Measurements from ENCODE around the gene SNX7. TPM values are rescaled to one million over a fixed set of nuclear protein-coding genes. Genes with fewer than 3 reads are reported as not detected.

The SNX7 gene
- total and polyA plus RNA-seq, 9 of the 15 experiments (the other 6 are each of a cell fraction or from before 2014, with no cell fraction given), result 0.09 TPM; not detected in 8

DNA sequence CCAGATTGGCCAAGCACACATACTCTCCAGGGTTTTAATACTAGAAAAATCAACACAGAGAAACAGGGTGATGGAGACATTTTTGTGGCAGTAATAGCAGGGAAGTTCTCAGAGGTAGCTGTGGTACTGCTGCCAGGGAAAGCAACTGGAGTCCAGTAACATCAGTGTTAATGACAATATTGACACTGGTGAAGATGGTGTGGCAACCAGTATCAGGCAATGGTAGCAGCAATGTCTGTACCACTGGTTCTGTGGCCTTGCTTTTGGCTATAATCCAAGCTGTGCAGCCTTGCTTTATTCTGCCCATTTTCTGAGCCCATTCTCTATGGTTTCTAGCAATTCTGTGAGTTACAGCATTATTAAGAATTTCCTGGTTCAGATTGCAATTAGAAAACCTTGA, 1.6 kb upstream of the SNX7 start (continued):
- TF ChIP-seq, protein P1, sequence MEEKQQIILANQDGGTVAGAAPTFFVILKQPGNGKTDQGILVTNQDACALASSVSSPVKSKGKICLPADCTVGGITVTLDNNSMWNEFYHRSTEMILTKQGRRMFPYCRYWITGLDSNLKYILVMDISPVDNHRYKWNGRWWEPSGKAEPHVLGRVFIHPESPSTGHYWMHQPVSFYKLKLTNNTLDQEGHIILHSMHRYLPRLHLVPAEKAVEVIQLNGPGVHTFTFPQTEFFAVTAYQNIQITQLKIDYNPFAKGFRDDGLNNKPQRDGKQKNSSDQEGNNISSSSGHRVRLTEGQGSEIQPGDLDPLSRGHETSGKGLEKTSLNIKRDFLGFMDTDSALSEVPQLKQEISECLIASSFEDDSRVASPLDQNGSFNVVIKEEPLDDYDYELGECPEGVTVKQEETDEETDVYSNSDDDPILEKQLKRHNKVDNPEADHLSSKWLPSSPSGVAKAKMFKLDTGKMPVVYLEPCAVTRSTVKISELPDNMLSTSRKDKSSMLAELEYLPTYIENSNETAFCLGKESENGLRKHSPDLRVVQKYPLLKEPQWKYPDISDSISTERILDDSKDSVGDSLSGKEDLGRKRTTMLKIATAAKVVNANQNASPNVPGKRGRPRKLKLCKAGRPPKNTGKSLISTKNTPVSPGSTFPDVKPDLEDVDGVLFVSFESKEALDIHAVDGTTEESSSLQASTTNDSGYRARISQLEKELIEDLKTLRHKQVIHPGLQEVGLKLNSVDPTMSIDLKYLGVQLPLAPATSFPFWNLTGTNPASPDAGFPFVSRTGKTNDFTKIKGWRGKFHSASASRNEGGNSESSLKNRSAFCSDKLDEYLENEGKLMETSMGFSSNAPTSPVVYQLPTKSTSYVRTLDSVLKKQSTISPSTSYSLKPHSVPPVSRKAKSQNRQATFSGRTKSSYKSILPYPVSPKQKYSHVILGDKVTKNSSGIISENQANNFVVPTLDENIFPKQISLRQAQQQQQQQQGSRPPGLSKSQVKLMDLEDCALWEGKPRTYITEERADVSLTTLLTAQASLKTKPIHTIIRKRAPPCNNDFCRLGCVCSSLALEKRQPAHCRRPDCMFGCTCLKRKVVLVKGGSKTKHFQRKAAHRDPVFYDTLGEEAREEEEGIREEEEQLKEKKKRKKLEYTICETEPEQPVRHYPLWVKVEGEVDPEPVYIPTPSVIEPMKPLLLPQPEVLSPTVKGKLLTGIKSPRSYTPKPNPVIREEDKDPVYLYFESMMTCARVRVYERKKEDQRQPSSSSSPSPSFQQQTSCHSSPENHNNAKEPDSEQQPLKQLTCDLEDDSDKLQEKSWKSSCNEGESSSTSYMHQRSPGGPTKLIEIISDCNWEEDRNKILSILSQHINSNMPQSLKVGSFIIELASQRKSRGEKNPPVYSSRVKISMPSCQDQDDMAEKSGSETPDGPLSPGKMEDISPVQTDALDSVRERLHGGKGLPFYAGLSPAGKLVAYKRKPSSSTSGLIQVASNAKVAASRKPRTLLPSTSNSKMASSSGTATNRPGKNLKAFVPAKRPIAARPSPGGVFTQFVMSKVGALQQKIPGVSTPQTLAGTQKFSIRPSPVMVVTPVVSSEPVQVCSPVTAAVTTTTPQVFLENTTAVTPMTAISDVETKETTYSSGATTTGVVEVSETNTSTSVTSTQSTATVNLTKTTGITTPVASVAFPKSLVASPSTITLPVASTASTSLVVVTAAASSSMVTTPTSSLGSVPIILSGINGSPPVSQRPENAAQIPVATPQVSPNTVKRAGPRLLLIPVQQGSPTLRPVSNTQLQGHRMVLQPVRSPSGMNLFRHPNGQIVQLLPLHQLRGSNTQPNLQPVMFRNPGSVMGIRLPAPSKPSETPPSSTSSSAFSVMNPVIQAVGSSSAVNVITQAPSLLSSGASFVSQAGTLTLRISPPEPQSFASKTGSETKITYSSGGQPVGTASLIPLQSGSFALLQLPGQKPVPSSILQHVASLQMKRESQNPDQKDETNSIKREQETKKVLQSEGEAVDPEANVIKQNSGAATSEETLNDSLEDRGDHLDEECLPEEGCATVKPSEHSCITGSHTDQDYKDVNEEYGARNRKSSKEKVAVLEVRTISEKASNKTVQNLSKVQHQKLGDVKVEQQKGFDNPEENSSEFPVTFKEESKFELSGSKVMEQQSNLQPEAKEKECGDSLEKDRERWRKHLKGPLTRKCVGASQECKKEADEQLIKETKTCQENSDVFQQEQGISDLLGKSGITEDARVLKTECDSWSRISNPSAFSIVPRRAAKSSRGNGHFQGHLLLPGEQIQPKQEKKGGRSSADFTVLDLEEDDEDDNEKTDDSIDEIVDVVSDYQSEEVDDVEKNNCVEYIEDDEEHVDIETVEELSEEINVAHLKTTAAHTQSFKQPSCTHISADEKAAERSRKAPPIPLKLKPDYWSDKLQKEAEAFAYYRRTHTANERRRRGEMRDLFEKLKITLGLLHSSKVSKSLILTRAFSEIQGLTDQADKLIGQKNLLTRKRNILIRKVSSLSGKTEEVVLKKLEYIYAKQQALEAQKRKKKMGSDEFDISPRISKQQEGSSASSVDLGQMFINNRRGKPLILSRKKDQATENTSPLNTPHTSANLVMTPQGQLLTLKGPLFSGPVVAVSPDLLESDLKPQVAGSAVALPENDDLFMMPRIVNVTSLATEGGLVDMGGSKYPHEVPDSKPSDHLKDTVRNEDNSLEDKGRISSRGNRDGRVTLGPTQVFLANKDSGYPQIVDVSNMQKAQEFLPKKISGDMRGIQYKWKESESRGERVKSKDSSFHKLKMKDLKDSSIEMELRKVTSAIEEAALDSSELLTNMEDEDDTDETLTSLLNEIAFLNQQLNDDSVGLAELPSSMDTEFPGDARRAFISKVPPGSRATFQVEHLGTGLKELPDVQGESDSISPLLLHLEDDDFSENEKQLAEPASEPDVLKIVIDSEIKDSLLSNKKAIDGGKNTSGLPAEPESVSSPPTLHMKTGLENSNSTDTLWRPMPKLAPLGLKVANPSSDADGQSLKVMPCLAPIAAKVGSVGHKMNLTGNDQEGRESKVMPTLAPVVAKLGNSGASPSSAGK (IDR thresholded peaks at IDR 0.05), result no peak
- TF ChIP-seq, protein P2, sequence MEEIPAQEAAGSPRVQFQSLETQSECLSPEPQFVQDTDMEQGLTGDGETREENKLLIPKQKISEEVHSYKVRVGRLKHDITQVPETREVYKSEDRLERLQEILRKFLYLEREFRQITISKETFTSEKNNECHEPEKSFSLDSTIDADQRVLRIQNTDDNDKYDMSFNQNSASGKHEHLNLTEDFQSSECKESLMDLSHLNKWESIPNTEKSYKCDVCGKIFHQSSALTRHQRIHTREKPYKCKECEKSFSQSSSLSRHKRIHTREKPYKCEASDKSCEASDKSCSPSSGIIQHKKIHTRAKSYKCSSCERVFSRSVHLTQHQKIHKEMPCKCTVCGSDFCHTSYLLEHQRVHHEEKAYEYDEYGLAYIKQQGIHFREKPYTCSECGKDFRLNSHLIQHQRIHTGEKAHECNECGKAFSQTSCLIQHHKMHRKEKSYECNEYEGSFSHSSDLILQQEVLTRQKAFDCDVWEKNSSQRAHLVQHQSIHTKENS (CRISPR knock-in tag; IDR thresholded peaks at IDR 0.05), result no peak
- TF ChIP-seq NFRKB (IDR thresholded peaks at IDR 0.05; ENCODE audit: low read depth), result no peak
- no peak for TF ChIP-seq MED1 (CRISPR knock-in tag; IDR thresholded peaks at IDR 0.05; ENCODE audit: borderline replicate concordance)
- no peak for TF ChIP-seq EP300 (IDR thresholded peaks at IDR 0.05; ENCODE audit: low read length)
- TF ChIP-seq, protein P3, sequence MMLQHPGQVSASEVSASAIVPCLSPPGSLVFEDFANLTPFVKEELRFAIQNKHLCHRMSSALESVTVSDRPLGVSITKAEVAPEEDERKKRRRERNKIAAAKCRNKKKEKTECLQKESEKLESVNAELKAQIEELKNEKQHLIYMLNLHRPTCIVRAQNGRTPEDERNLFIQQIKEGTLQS (IDR thresholded peaks at IDR 0.05), result no peak
- TF ChIP-seq, protein P3 (CRISPR knock-in tag; conservative IDR thresholded peaks at IDR 0.05), result no peak
- TF ChIP-seq, protein P4, sequence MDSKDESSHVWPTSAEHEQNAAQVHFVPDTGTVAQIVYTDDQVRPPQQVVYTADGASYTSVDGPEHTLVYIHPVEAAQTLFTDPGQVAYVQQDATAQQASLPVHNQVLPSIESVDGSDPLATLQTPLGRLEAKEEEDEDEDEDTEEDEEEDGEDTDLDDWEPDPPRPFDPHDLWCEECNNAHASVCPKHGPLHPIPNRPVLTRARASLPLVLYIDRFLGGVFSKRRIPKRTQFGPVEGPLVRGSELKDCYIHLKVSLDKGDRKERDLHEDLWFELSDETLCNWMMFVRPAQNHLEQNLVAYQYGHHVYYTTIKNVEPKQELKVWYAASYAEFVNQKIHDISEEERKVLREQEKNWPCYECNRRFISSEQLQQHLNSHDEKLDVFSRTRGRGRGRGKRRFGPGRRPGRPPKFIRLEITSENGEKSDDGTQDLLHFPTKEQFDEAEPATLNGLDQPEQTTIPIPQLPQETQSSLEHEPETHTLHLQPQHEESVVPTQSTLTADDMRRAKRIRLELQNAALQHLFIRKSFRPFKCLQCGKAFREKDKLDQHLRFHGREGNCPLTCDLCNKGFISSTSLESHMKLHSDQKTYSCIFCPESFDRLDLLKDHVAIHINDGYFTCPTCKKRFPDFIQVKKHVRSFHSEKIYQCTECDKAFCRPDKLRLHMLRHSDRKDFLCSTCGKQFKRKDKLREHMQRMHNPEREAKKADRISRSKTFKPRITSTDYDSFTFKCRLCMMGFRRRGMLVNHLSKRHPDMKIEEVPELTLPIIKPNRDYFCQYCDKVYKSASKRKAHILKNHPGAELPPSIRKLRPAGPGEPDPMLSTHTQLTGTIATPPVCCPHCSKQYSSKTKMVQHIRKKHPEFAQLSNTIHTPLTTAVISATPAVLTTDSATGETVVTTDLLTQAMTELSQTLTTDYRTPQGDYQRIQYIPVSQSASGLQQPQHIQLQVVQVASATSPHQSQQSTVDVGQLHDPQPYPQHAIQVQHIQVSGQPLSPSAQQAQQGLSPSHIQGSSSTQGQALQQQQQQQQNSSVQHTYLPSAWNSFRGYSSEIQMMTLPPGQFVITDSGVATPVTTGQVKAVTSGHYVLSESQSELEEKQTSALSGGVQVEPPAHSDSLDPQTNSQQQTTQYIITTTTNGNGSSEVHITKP (IDR thresholded peaks at IDR 0.05; ENCODE audit: partially characterized antibody), result no peak
- no peak for TF ChIP-seq GATAD2A (IDR thresholded peaks at IDR 0.05)
- TF ChIP-seq ZNF134 (CRISPR knock-in tag; conservative IDR thresholded peaks at IDR 0.05), result no peak
- no peak for TF ChIP-seq ZNF24 (IDR thresholded peaks at IDR 0.05)
- TF ChIP-seq SRSF9 (IDR thresholded peaks at IDR 0.05; ENCODE audit: borderline replicate concordance, low read depth, low read length), result no peak
